Activated CD4-positive, alpha-beta T cell treated with anti-CD3 and anti-CD28 coated beads, Interleukin-2, Interleukin-4, amounts not matched to agents 100 ng/mL and 50 ng/mL, durations not matched to agents 16 hours and 8 hours (primary cell): ENCODE data around the gene OR52R1.
"Not testable (repeated sequence)": the region's sequence is repeated elsewhere in the genome, so short reads cannot be mapped to it uniquely, and the experiment has no call there.

ENCODE experiments used
- DNase-seq: peaks from one replicate; pipeline ENCODE4 v3.0.0-alpha.2; 2020; ENCODE audit warnings: low spot score

Gene OR52R1

GRCh38 chr11:4804280-4804679 is at the start of gene OR52R1:
OR52R1 (minus strand) TSS chr11:4804380; CDS start chr11:4804380, 0 bp downstream.
- DNase-seq: no peak

GRCh38 chr11:4851033-4851432 is 46.9 kb upstream of the OR52R1 start:
- DNase-seq: no peak

- DNase-seq: no peak
These were observed 44.8 kb upstream of the OR52R1 start, which contains the start of gene OR51S1 for GRCh38 chr11:4848908-4849532. OR51S1 (minus strand) TSS chr11:4849208; CDS start chr11:4849208, 0 bp downstream.

GRCh38 chr11:4839851-4840549 is 35.8 kb upstream of the OR52R1 start:
- DNase-seq: no peak

GRCh38 chr11:4830909-4831308 is 26.7 kb upstream of the OR52R1 start:
- DNase-seq: no peak

- DNase-seq: no peak
These were observed 26.2 kb upstream of the OR52R1 start for GRCh38 chr11:4830346-4830745.

- no peak for DNase-seq
These were observed 22.2 kb upstream of the OR52R1 start for GRCh38 chr11:4826425-4826824.

GRCh38 chr11:4825132-4825531 is 21.0 kb upstream of the OR52R1 start:
- no peak for DNase-seq

- DNase-seq: no peak
These were observed 16.8 kb upstream of the OR52R1 start, which contains the start of gene OR51F2 for GRCh38 chr11:4821021-4821420. OR51F2 (plus strand) TSS chr11:4821321; CDS start chr11:4821422, 101 bp downstream.

GRCh38 chr11:4809246-4809645 is 5.1 kb upstream of the OR52R1 start:
- DNase-seq: no peak

- DNase-seq: no peak
These were observed 4.3 kb upstream of the OR52R1 start for GRCh38 chr11:4808476-4808875.

GRCh38 chr11:4801316-4801715 is 2.9 kb downstream of the OR52R1 start:
- not testable (repeated sequence) for DNase-seq

GRCh38 chr11:4798427-4799183 is 5.6 kb downstream of the OR52R1 start:
- DNase-seq: peak; percentile 2

- no peak for DNase-seq
These were observed 7.0 kb downstream of the OR52R1 start for GRCh38 chr11:4797206-4797605.

- no peak for DNase-seq
These were observed 21.7 kb downstream of the OR52R1 start for GRCh38 chr11:4782454-4782853.

GRCh38 chr11:4769838-4770237 is 34.3 kb downstream of the OR52R1 start, which contains the start of gene OR51F1:
OR51F1 (minus strand) TSS chr11:4769938; CDS start chr11:4769938, 0 bp downstream.
- no peak for DNase-seq

- DNase-seq: no peak
These were observed 36.1 kb downstream of the OR52R1 start for GRCh38 chr11:4768094-4768493.

GRCh38 chr11:4766420-4767043 is 37.6 kb downstream of the OR52R1 start:
- DNase-seq: no peak

- peak; percentile 1 for DNase-seq
These were observed 41.1 kb downstream of the OR52R1 start for GRCh38 chr11:4763096-4763495.
